HepG2 (cell line): ENCODE data around the gene MYO5B. TPM values are rescaled to one million over a fixed set of nuclear protein-coding genes. Genes with fewer than 3 reads are reported as not detected.

Source experiments
- DNMT3B ChIP-seq: conservative IDR thresholded peaks from 2 replicates; pipeline ENCODE4 v1.6.1; 2016; ENCODE audit warnings: missing biosample characterization, control low read depth
- ELF1 ChIP-seq: sonication (generic); formaldehyde crosslinking; IDR thresholded peaks from 2 replicates; pipeline ENCODE4 v1.4.0; 2020; ENCODE audit warnings: missing genetic modification reagents
- ESRRA ChIP-seq: sonication (generic); formaldehyde crosslinking; IDR thresholded peaks from 2 replicates; pipeline ENCODE4 v1.5.1; 2020; ENCODE audit warnings: mild to moderate bottlenecking, low read depth, missing genetic modification reagents
- HNRNPUL1 ChIP-seq: fragments of 200-400 bp; formaldehyde crosslinking; IDR thresholded peaks from 2 replicates; pipeline ENCODE4 v1.6.1; 2017; ENCODE audit warnings: low read depth, mild to moderate bottlenecking, low read length, moderate library complexity
- SIX4 ChIP-seq: sonication (generic); formaldehyde crosslinking; IDR thresholded peaks from 2 replicates; pipeline ENCODE4 v1.4.0; 2020; ENCODE audit warnings: missing genetic modification reagents
- U2AF1 ChIP-seq: fragments of 200-400 bp; formaldehyde crosslinking; optimal IDR thresholded peaks from 2 replicates; pipeline ENCODE3; 2017; ENCODE audit warnings: mild to moderate bottlenecking, low read depth, low read length
- XRCC5 ChIP-seq: fragments of 200-400 bp; formaldehyde crosslinking; optimal IDR thresholded peaks from 2 replicates; pipeline ENCODE3; 2017; ENCODE audit warnings: mild to moderate bottlenecking, low read length
- YY1 ChIP-seq: IDR thresholded peaks from 2 replicates; pipeline ENCODE4 v1.6.1; 2011; ENCODE audit warnings: low read length, low read depth, moderate library complexity, mild to moderate bottlenecking; ENCODE audit not compliant: insufficient read depth, insufficient replicate concordance
- ZBTB1 ChIP-seq: sonication (generic); formaldehyde crosslinking; IDR thresholded peaks from 2 replicates; pipeline ENCODE4 v1.4.0; 2020; ENCODE audit warnings: missing genetic modification reagents, borderline replicate concordance
- ZMYM4 ChIP-seq: sonication (generic); formaldehyde crosslinking; IDR thresholded peaks from 2 replicates; pipeline ENCODE4 v1.8.1; 2023; ENCODE audit warnings: mild to moderate bottlenecking, missing genetic modification reagents
- ZNF260 ChIP-seq: sonication (generic); formaldehyde crosslinking; IDR thresholded peaks from 2 replicates; pipeline ENCODE4 v1.4.0; 2020; ENCODE audit warnings: missing genetic modification reagents, low read depth, mild to moderate bottlenecking, borderline replicate concordance
- ZNF33B ChIP-seq: sonication (generic); formaldehyde crosslinking; IDR thresholded peaks from 2 replicates; pipeline ENCODE4 v1.5.1; 2020; ENCODE audit warnings: mild to moderate bottlenecking, missing genetic modification reagents
- ZNF660 ChIP-seq: sonication (generic); formaldehyde crosslinking; IDR thresholded peaks from 2 replicates; pipeline ENCODE4 v1.5.1; 2020; ENCODE audit warnings: mild to moderate bottlenecking, low read depth, missing genetic modification reagents, borderline replicate concordance
- ZZZ3 ChIP-seq: sonication (generic); formaldehyde crosslinking; IDR thresholded peaks from 2 replicates; pipeline ENCODE4 v1.4.0; 2020; ENCODE audit warnings: missing genetic modification reagents, mild to moderate bottlenecking, borderline replicate concordance
- polyA plus RNA-seq, 8 experiments: library from polyadenylated mRNA; depleted of rRNA in 3 of 8; stranded (reverse) in 7 of 8; unstranded in 1 of 8; fragments of >200 nt; fragmentation: Illumina TruSeq in 4 of 8; extraction: Trizol in 4 of 8; gene quantifications; 2 replicates each; pipeline versions ENCODE4 v1.2.1 to v1.2.3, GENCODE V29; 2011 to 2016; ENCODE audit warnings: low read depth in 4 of 8, missing spikeins in 1 of 8, mixed read lengths in 1 of 8; ENCODE audit not compliant: insufficient read depth in 1 of 8
- total RNA-seq, 5 experiments: library from RNA; depleted of rRNA; stranded (reverse); fragments of >200 nt; fragmentation: Illumina TruSeq; extraction: Trizol; gene quantifications; 2 replicates each; pipeline ENCODE4 v1.2.3, GENCODE V29; 2016; ENCODE audit warnings: low read depth in 1 of 5
- TF ChIP-seq, protein P1 (sequence below): sonication (generic); formaldehyde crosslinking; IDR thresholded peaks from 2 replicates; pipeline ENCODE4 v1.9.0; 2022; ENCODE audit warnings: missing genetic modification reagents, mild to moderate bottlenecking, borderline replicate concordance
- TF ChIP-seq, protein P2 (sequence below): sonication (generic); formaldehyde crosslinking; IDR thresholded peaks from 2 replicates; pipeline ENCODE4 v1.4.0; 2020; ENCODE audit warnings: missing genetic modification reagents
- TF ChIP-seq, protein P3 (sequence below): sonication (generic); formaldehyde crosslinking; IDR thresholded peaks from 2 replicates; pipeline ENCODE4 v1.9.0; 2021; ENCODE audit warnings: mild to moderate bottlenecking, missing genetic modification reagents
- TF ChIP-seq, protein P4 (sequence below): sonication (generic); formaldehyde crosslinking; IDR thresholded peaks from 2 replicates; pipeline ENCODE4 v1.8.0; 2022; ENCODE audit warnings: missing genetic modification reagents, mild to moderate bottlenecking, inconsistent platforms, borderline replicate concordance

The MYO5B gene
- total and polyA plus RNA-seq, 2 of the 13 experiments (the other 11 are each of a cell fraction or from before 2014, with no cell fraction given), result 13.1 to 24.0 TPM

DNA sequence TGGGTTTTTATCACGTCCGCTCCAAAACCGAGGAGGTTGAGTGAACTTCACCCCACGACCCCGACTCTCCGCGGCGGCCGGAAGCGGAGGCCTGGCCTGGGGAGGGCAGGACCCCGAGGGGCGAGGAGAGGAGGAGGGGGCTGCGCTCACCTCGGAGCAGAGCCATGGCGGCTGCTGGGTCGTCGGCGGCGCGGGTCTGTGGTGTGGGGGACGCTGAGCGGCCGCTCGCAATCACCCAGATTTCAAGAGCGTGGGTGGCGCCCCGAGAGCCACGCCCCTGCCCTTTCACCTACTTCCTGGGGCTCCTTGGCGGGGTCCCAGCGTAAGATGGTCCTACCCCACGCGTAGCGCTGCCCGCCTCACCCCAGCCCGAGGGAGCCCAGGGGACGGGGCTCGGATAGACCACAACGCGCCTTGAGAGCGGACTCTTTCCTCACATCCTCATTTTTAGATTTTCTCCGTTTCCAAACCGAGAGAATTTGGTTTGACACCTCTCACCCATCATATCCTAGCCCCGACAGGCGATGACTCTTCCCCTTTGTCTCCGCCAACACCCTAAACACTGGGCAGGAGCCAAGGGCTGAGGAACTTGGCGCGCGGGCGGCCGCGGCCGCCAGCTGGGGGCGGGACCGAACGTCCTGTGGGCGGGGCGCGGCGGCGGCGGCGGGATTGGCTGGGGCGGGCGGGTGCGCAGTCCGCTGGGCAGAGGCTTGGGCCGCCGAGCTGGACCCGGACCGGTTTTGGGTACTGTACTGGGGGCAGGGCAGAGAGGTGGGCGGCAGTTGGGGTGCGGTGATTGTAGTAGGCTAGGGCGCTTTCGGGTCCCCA lies 381.4 kb downstream of the MYO5B start, which contains the start of gene ACAA2 (continued):
- TF ChIP-seq, protein P1, sequence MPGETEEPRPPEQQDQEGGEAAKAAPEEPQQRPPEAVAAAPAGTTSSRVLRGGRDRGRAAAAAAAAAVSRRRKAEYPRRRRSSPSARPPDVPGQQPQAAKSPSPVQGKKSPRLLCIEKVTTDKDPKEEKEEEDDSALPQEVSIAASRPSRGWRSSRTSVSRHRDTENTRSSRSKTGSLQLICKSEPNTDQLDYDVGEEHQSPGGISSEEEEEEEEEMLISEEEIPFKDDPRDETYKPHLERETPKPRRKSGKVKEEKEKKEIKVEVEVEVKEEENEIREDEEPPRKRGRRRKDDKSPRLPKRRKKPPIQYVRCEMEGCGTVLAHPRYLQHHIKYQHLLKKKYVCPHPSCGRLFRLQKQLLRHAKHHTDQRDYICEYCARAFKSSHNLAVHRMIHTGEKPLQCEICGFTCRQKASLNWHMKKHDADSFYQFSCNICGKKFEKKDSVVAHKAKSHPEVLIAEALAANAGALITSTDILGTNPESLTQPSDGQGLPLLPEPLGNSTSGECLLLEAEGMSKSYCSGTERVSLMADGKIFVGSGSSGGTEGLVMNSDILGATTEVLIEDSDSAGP (CRISPR knock-in tag), result peak; percentile 70; the same call in 1 of the 2 replicates
- TF ChIP-seq U2AF1 (no peak), SIX4 (CRISPR knock-in tag) (no peak), ZNF33B (CRISPR knock-in tag) (no peak), HNRNPUL1 (no peak), ZNF660 (CRISPR knock-in tag) (no peak), ZNF260 (CRISPR knock-in tag) (no peak), XRCC5 (peak; percentile 57), YY1 (peak; percentile 72), ZZZ3 (CRISPR knock-in tag) (no peak), ELF1 (peak; percentile 16; the same call in 1 of the 2 replicates), ZMYM4 (CRISPR knock-in tag) (no peak), ZBTB1 (no peak), ESRRA (CRISPR knock-in tag) (peak; percentile 14; the same call in 1 of the 2 replicates), DNMT3B (CRISPR knock-in tag) (peak; percentile 49; the same call in 1 of the 2 replicates)
- TF ChIP-seq, protein P2, sequence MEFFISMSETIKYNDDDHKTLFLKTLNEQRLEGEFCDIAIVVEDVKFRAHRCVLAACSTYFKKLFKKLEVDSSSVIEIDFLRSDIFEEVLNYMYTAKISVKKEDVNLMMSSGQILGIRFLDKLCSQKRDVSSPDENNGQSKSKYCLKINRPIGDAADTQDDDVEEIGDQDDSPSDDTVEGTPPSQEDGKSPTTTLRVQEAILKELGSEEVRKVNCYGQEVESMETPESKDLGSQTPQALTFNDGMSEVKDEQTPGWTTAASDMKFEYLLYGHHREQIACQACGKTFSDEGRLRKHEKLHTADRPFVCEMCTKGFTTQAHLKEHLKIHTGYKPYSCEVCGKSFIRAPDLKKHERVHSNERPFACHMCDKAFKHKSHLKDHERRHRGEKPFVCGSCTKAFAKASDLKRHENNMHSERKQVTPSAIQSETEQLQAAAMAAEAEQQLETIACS (CRISPR knock-in tag), result no peak
- TF ChIP-seq, protein P3, sequence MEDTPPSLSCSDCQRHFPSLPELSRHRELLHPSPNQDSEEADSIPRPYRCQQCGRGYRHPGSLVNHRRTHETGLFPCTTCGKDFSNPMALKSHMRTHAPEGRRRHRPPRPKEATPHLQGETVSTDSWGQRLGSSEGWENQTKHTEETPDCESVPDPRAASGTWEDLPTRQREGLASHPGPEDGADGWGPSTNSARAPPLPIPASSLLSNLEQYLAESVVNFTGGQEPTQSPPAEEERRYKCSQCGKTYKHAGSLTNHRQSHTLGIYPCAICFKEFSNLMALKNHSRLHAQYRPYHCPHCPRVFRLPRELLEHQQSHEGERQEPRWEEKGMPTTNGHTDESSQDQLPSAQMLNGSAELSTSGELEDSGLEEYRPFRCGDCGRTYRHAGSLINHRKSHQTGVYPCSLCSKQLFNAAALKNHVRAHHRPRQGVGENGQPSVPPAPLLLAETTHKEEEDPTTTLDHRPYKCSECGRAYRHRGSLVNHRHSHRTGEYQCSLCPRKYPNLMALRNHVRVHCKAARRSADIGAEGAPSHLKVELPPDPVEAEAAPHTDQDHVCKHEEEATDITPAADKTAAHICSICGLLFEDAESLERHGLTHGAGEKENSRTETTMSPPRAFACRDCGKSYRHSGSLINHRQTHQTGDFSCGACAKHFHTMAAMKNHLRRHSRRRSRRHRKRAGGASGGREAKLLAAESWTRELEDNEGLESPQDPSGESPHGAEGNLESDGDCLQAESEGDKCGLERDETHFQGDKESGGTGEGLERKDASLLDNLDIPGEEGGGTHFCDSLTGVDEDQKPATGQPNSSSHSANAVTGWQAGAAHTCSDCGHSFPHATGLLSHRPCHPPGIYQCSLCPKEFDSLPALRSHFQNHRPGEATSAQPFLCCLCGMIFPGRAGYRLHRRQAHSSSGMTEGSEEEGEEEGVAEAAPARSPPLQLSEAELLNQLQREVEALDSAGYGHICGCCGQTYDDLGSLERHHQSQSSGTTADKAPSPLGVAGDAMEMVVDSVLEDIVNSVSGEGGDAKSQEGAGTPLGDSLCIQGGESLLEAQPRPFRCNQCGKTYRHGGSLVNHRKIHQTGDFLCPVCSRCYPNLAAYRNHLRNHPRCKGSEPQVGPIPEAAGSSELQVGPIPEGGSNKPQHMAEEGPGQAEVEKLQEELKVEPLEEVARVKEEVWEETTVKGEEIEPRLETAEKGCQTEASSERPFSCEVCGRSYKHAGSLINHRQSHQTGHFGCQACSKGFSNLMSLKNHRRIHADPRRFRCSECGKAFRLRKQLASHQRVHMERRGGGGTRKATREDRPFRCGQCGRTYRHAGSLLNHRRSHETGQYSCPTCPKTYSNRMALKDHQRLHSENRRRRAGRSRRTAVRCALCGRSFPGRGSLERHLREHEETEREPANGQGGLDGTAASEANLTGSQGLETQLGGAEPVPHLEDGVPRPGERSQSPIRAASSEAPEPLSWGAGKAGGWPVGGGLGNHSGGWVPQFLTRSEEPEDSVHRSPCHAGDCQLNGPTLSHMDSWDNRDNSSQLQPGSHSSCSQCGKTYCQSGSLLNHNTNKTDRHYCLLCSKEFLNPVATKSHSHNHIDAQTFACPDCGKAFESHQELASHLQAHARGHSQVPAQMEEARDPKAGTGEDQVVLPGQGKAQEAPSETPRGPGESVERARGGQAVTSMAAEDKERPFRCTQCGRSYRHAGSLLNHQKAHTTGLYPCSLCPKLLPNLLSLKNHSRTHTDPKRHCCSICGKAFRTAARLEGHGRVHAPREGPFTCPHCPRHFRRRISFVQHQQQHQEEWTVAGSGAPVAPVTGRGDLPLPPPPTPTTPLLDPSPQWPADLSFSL (CRISPR knock-in tag), result no peak
- TF ChIP-seq, protein P4, sequence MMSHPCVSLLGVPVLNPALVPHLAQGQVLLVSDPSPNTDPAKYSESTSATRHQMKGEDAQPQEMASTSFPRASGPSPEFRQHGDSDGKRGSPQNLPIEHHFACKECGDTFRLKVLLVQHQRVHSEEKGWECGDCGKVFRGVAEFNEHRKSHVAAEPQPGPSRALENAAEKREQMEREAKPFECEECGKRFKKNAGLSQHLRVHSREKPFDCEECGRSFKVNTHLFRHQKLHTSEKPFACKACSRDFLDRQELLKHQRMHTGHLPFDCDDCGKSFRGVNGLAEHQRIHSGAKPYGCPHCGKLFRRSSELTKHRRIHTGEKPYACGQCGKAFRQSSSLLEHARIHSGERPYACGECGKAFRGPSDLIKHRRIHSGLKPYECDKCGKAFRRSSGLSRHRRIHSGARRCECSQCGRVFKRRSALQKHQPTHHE (CRISPR knock-in tag), result peak; percentile 41; the same call in 1 of the 2 replicates
